Measurements from ENCODE around the gene ARHGAP6.

ARHGAP6 gene

GRCh38 chrX:11412715-11413623 is 252.8 kb downstream of the ARHGAP6 start:
- Histone ChIP-seq H4K20me1 (ENCODE audit: insufficient read depth, low read length) (no peaks in the 10 kb centered on the region), H3F3A (ENCODE audit: insufficient read depth, low read length) (no peaks in the 10 kb centered on the region), H3K4me1 (ENCODE audit: low read length) (no peaks in the 10 kb centered on the region), H3K9ac (ENCODE audit: low read length) (no peak overlapping the region), H3K27ac (ENCODE audit: low read length) (no peak overlapping the region), H3K4me2 (ENCODE audit: low read depth, low read length) (no peak overlapping the region), H3K27me3 (replicated peaks; ENCODE audit: insufficient read depth, low read length) (no peaks in the 10 kb centered on the region), H3K36me3 (replicated peaks; ENCODE audit: insufficient read depth, low read length) (no peaks in the 10 kb centered on the region), H3K79me2 (ENCODE audit: low read length) (peaks cover 93% of the 10 kb centered on the region), H2AFZ (ENCODE audit: low read length) (no peak overlapping the region), H3K9me3 (replicated peaks; ENCODE audit: insufficient read depth, low read length) (no peaks in the 10 kb centered on the region), H3K4me3 (ENCODE audit: low read length) (no peak overlapping the region), H3K9me2 (replicated peaks; ENCODE audit: insufficient read depth, low read length) (no peaks in the 10 kb centered on the region)
- TF ChIP-seq EZH2phosphoT487 (IDR thresholded peaks at IDR 0.05; ENCODE audit: low read length) (no peak), EZH2 (optimal IDR thresholded peaks at IDR 0.05; ENCODE audit: low read depth, low read length) (no peak)
- TF ChIP-seq, protein P1, sequence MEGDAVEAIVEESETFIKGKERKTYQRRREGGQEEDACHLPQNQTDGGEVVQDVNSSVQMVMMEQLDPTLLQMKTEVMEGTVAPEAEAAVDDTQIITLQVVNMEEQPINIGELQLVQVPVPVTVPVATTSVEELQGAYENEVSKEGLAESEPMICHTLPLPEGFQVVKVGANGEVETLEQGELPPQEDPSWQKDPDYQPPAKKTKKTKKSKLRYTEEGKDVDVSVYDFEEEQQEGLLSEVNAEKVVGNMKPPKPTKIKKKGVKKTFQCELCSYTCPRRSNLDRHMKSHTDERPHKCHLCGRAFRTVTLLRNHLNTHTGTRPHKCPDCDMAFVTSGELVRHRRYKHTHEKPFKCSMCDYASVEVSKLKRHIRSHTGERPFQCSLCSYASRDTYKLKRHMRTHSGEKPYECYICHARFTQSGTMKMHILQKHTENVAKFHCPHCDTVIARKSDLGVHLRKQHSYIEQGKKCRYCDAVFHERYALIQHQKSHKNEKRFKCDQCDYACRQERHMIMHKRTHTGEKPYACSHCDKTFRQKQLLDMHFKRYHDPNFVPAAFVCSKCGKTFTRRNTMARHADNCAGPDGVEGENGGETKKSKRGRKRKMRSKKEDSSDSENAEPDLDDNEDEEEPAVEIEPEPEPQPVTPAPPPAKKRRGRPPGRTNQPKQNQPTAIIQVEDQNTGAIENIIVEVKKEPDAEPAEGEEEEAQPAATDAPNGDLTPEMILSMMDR (IDR thresholded peaks at IDR 0.05; ENCODE audit: low read length), result no peak
- DNase-seq, result no peak

- H3K36me3 ChIP-seq (replicated peaks; ENCODE audit: insufficient read depth, low read length), result no peaks in the 10 kb centered on the region
- DNase-seq, result no peak
- H3K27me3 ChIP-seq (replicated peaks; ENCODE audit: insufficient read depth, low read length), result no peaks in the 10 kb centered on the region
Observed at GRCh38 chrX:11409957-11410356, 255.8 kb downstream of the ARHGAP6 start.

GRCh38 chrX:11408783-11409182 is 256.9 kb downstream of the ARHGAP6 start:
- H3K4me1 ChIP-seq (ENCODE audit: low read length), result no peaks in the 10 kb centered on the region
- TF ChIP-seq, protein P1 (IDR thresholded peaks at IDR 0.05; ENCODE audit: low read length), result no peak
- no peak for TF ChIP-seq EZH2phosphoT487 (IDR thresholded peaks at IDR 0.05; ENCODE audit: low read length)
- no peak for TF ChIP-seq EZH2 (optimal IDR thresholded peaks at IDR 0.05; ENCODE audit: low read depth, low read length)
- H3K9me2 ChIP-seq (replicated peaks; ENCODE audit: insufficient read depth, low read length), result no peaks in the 10 kb centered on the region

More at GRCh38 chrX:11409957-11410356, 255.8 kb downstream of the ARHGAP6 start:
- Histone ChIP-seq H3K9me2 (replicated peaks; ENCODE audit: insufficient read depth, low read length) (no peaks in the 10 kb centered on the region), H3K79me2 (ENCODE audit: low read length) (peaks cover 96% of the 10 kb centered on the region), H3K9ac (ENCODE audit: low read length) (no peak overlapping the region), H3F3A (ENCODE audit: insufficient read depth, low read length) (no peaks in the 10 kb centered on the region), H3K9me3 (replicated peaks; ENCODE audit: insufficient read depth, low read length) (no peaks in the 10 kb centered on the region), H2AFZ (ENCODE audit: low read length) (no peak overlapping the region), H3K27ac (ENCODE audit: low read length) (no peak overlapping the region), H3K4me2 (ENCODE audit: low read depth, low read length) (no peak overlapping the region), H3K4me3 (ENCODE audit: low read length) (no peak overlapping the region), H4K20me1 (ENCODE audit: insufficient read depth, low read length) (no peaks in the 10 kb centered on the region), H3K4me1 (ENCODE audit: low read length) (no peaks in the 10 kb centered on the region)
- TF ChIP-seq EZH2phosphoT487 (IDR thresholded peaks at IDR 0.05; ENCODE audit: low read length) (no peak), EZH2 (optimal IDR thresholded peaks at IDR 0.05; ENCODE audit: low read depth, low read length) (no peak)
- TF ChIP-seq, protein P1 (IDR thresholded peaks at IDR 0.05; ENCODE audit: low read length), result no peak

More at GRCh38 chrX:11408783-11409182, 256.9 kb downstream of the ARHGAP6 start:
- H4K20me1 ChIP-seq (ENCODE audit: insufficient read depth, low read length), result no peaks in the 10 kb centered on the region
- H3K4me2 ChIP-seq (ENCODE audit: low read depth, low read length), result no peak overlapping the region
- no peak overlapping the region for H2AFZ ChIP-seq (ENCODE audit: low read length)
- no peak overlapping the region for H3K27ac ChIP-seq (ENCODE audit: low read length)
- H3K9me3 ChIP-seq (replicated peaks; ENCODE audit: insufficient read depth, low read length), result no peaks in the 10 kb centered on the region
- no peaks in the 10 kb centered on the region for H3K27me3 ChIP-seq (replicated peaks; ENCODE audit: insufficient read depth, low read length)
- no peaks in the 10 kb centered on the region for H3F3A ChIP-seq (ENCODE audit: insufficient read depth, low read length)
- no peak overlapping the region for H3K4me3 ChIP-seq (ENCODE audit: low read length)
- peaks cover 96% of the 10 kb centered on the region for H3K79me2 ChIP-seq (ENCODE audit: low read length)
- no peak for DNase-seq
- no peak overlapping the region for H3K9ac ChIP-seq (ENCODE audit: low read length)
- no peaks in the 10 kb centered on the region for H3K36me3 ChIP-seq (replicated peaks; ENCODE audit: insufficient read depth, low read length)
